ENCODE results near the gene IL13RA1. TPM values are rescaled to one million over a fixed set of nuclear protein-coding genes. Genes with fewer than 3 reads are reported as not detected.
A peak's percentile ranks its signal among the peaks of the same experiment; 100 is the strongest.

IL13RA1 gene
- total RNA-seq, 4 donors from 2014 or later: 20.8 to 25.0 (median 22.9) TPM

- H3K27me3 ChIP-seq: no peaks in the 10 kb centered on the region
- no peak overlapping the region for H3K27ac ChIP-seq
- DNase-seq: no peak
- no peaks in the 10 kb centered on the region for H3K9me3 ChIP-seq
- no peak overlapping the region for H3K4me3 ChIP-seq
- intact Hi-C loops (cut with DNase I; ENCODE audit: low total_unique reads): no loop called here
- peaks cover 0 to 7% of the 10 kb centered on the region in 2 donors for H3K36me3 ChIP-seq
- ATAC-seq: no peak
- in situ Hi-C loops (cut with MboI; ENCODE audit: low sequenced_read_pairs in 4 of 4): no loop called here
- TF ChIP-seq CTCF (IDR thresholded peaks at IDR 0.05 in 4 of 5, conservative IDR thresholded peaks at IDR 0.05 in 1 of 5) (no peak), POLR2A (IDR thresholded peaks at IDR 0.05) (no peak)
- no peaks in the 10 kb centered on the region for H3K4me1 ChIP-seq
These were observed 53.1 kb downstream of the IL13RA1 start for GRCh38 chrX:118780509-118780908.

GRCh38 chrX:118780911-118781310, 53.5 kb downstream of the IL13RA1 start:
- in situ Hi-C loops (cut with MboI; ENCODE audit: low sequenced_read_pairs in 4 of 4): no loop called here
- TF ChIP-seq CTCF (IDR thresholded peaks at IDR 0.05 in 4 of 5, conservative IDR thresholded peaks at IDR 0.05 in 1 of 5): no peak
- no peak for TF ChIP-seq POLR2A (IDR thresholded peaks at IDR 0.05)
- no peaks in the 10 kb centered on the region for H3K9me3 ChIP-seq
- H3K27ac ChIP-seq: no peak overlapping the region
- ATAC-seq (no peak), DNase-seq (no peak)
- H3K4me3 ChIP-seq: no peak overlapping the region
- peaks cover 0 to 6% of the 10 kb centered on the region in 2 donors for H3K36me3 ChIP-seq
- no peaks in the 10 kb centered on the region for H3K27me3 ChIP-seq
- intact Hi-C loops (cut with DNase I; ENCODE audit: low total_unique reads): no loop called here
- no peaks in the 10 kb centered on the region for H3K4me1 ChIP-seq

- no peaks in the 10 kb centered on the region for H3K27me3 ChIP-seq
- ATAC-seq (no peak), DNase-seq (no peak)
- H3K36me3 ChIP-seq: no peaks in the 10 kb centered on the region
- no peaks in the 10 kb centered on the region for H3K9me3 ChIP-seq
- TF ChIP-seq POLR2A (IDR thresholded peaks at IDR 0.05): no peak
- TF ChIP-seq CTCF (IDR thresholded peaks at IDR 0.05 in 4 of 5, conservative IDR thresholded peaks at IDR 0.05 in 1 of 5): no peak
- H3K4me1 ChIP-seq: no peaks in the 10 kb centered on the region
- H3K4me3 ChIP-seq: no peak overlapping the region
- peak overlapping the region in 2 of 4 donors; percentile 25 to 26 for H3K27ac ChIP-seq
- in situ Hi-C loops (cut with MboI; ENCODE audit: low sequenced_read_pairs in 4 of 4): no loop called here
- intact Hi-C loops (cut with DNase I; ENCODE audit: low total_unique reads): no loop called here
These were observed 68.3 kb downstream of the IL13RA1 start for GRCh38 chrX:118795528-118796280.

- no peaks in the 10 kb centered on the region for H3K9me3 ChIP-seq
- in situ Hi-C loops (cut with MboI; ENCODE audit: low sequenced_read_pairs in 4 of 4): loop anchor here in 3 of 4 donors (10.0 to 25.0 kb wide), 3 partner anchors 158 to 341 kb away; no protein-coding TSS in a partner anchor
- H3K36me3 ChIP-seq: no peaks in the 10 kb centered on the region
- ATAC-seq (no peak), DNase-seq (peak in 1 of 2 donors; percentile 14)
- intact Hi-C loops (cut with DNase I; ENCODE audit: low total_unique reads): no loop called here
- H3K4me1 ChIP-seq: no peaks in the 10 kb centered on the region
- H3K27me3 ChIP-seq: no peaks in the 10 kb centered on the region
- H3K4me3 ChIP-seq: no peak overlapping the region
- TF ChIP-seq POLR2A (IDR thresholded peaks at IDR 0.05) (no peak), CTCF (IDR thresholded peaks at IDR 0.05 in 4 of 5, conservative IDR thresholded peaks at IDR 0.05 in 1 of 5) (no peak)
- H3K27ac ChIP-seq: no peak overlapping the region
These were observed 75.5 kb downstream of the IL13RA1 start for GRCh38 chrX:118802857-118803256.
